CD4-positive, alpha-beta memory T cell (primary cell): ENCODE measurements around the gene PRKG1. TPM values are rescaled to one million over a fixed set of nuclear protein-coding genes. Genes with fewer than 3 reads are reported as not detected.
"Not testable (repeated sequence)": the region's sequence is repeated elsewhere in the genome, so short reads cannot be mapped to it uniquely, and the experiment has no call there.

Experiments used
- CTCF ChIA-PET: fragments of 350-600 bp; sonication (Branson Sonifier 250); formaldehyde crosslinking; loops from one replicate; lab custom pipeline; 2021; ENCODE audit warnings: inconsistent platforms; ENCODE audit not compliant: partially characterized antibody; lab: Charles Lee
- POLR2A ChIA-PET: fragments of 350-600 bp; sonication (Branson Sonifier 250); formaldehyde crosslinking; loops from one replicate; lab custom pipeline; 2021; ENCODE audit not compliant: partially characterized antibody; lab: Charles Lee
- DNase-seq, 5 donors: peaks; one replicate each; pipeline versions ENCODE4 v3.0.0 to v3.0.0-alpha.2; 2020 to 2022; ENCODE audit warnings: mixed read lengths in 1 of 5
- H3K27ac ChIP-seq: one replicate; pipeline ENCODE4 v1.7.0; 2013; ENCODE audit warnings: low read depth, low read length
- H3K27me3 ChIP-seq: 2 replicates; pipeline ENCODE4 v1.7.0; 2013; ENCODE audit warnings: mild to moderate bottlenecking, low read length, moderate library complexity; ENCODE audit not compliant: insufficient read depth
- H3K36me3 ChIP-seq: 2 replicates; pipeline ENCODE4 v1.7.0; 2013; ENCODE audit warnings: mild to moderate bottlenecking, low read length, moderate library complexity; ENCODE audit not compliant: insufficient read depth
- H3K4me1 ChIP-seq: 2 replicates; pipeline ENCODE4 v1.7.0; 2013; ENCODE audit warnings: mild to moderate bottlenecking, low read length, moderate library complexity; ENCODE audit not compliant: insufficient read depth
- H3K4me3 ChIP-seq, 2 donors: one replicate each; pipeline ENCODE4 v1.7.0; 2013; ENCODE audit warnings: low read length in 2 of 2, mild to moderate bottlenecking in 1 of 2
- H3K9me3 ChIP-seq, 2 donors: one replicate each; pipeline ENCODE4 v1.7.0; 2013; ENCODE audit warnings: low read length in 2 of 2, control low read depth in 1 of 2; ENCODE audit not compliant: control insufficient read depth in 1 of 2
- H3K27ac Mint-ChIP-seq, 7 donors: one replicate each; pipeline ENCODE4 v1.8.0; 2020 to 2021; ENCODE audit warnings: mixed read lengths in 7 of 7, mild to moderate bottlenecking in 6 of 7, inconsistent platforms in 3 of 7, moderate library complexity in 3 of 7
- H3K27me3 Mint-ChIP-seq, 2 donors: one replicate each; pipeline ENCODE4 v1.8.0; 2020 to 2021; ENCODE audit warnings: mixed read lengths in 2 of 2
- H3K36me3 Mint-ChIP-seq, 2 donors: one replicate each; pipeline ENCODE4 v1.8.0; 2020 to 2021; ENCODE audit warnings: mixed read lengths in 2 of 2, inconsistent platforms in 1 of 2, mild to moderate bottlenecking in 1 of 2
- H3K4me1 Mint-ChIP-seq, 4 donors: one replicate each; pipeline ENCODE4 v1.8.0; 2020 to 2021; ENCODE audit warnings: mixed read lengths in 4 of 4, mild to moderate bottlenecking in 1 of 4
- H3K4me3 Mint-ChIP-seq, 8 donors: one replicate each; pipeline ENCODE4 v1.8.0; 2020 to 2021; ENCODE audit warnings: mixed read lengths in 8 of 8, mild to moderate bottlenecking in 7 of 8, moderate library complexity in 6 of 8, inconsistent platforms in 3 of 8
- H3K9me3 Mint-ChIP-seq, 8 donors: one replicate each; pipeline ENCODE4 v1.8.0; 2020 to 2021; ENCODE audit warnings: mixed read lengths in 8 of 8, mild to moderate bottlenecking in 5 of 8, inconsistent platforms in 3 of 8, moderate library complexity in 1 of 8
- intact Hi-C: fragments of 100-400 bp; cut with micrococcal nuclease; formaldehyde crosslinking; loops from one replicate; pipeline ENCODE4 v1.15.1; 2023
- polyA plus RNA-seq, 2 donors: library from polyadenylated mRNA; unstranded; fragments of 300-500 nt; fragmentation: Illumina TruSeq; gene quantifications; one replicate each; pipeline ENCODE4 v1.2.3, GENCODE V29; 2021
- total RNA-seq, 2 experiments: library from RNA; stranded (reverse); gene quantifications; one replicate each; pipeline ENCODE4 v1.2.3, GENCODE V29; 2021

The PRKG1 gene
- total and polyA plus RNA-seq, 4 experiments from 2014 or later: 0.06 to 0.20 TPM; not detected in 2

GRCh38 chr10:51393006-51393405, 318.7 kb downstream of the PRKG1 start:
- intact Hi-C loops, H3K27me3 ChIP-seq, H3K27ac ChIP-seq, H3K4me1 ChIP-seq, H3K4me3 ChIP-seq, H3K36me3 ChIP-seq, CTCF ChIA-PET, H3K9me3 Mint-ChIP-seq, DNase-seq, H3K4me3 Mint-ChIP-seq, H3K27me3 Mint-ChIP-seq, H3K36me3 Mint-ChIP-seq, H3K9me3 ChIP-seq, H3K4me1 Mint-ChIP-seq, POLR2A ChIA-PET, H3K27ac Mint-ChIP-seq: not testable (repeated sequence)

DNA sequence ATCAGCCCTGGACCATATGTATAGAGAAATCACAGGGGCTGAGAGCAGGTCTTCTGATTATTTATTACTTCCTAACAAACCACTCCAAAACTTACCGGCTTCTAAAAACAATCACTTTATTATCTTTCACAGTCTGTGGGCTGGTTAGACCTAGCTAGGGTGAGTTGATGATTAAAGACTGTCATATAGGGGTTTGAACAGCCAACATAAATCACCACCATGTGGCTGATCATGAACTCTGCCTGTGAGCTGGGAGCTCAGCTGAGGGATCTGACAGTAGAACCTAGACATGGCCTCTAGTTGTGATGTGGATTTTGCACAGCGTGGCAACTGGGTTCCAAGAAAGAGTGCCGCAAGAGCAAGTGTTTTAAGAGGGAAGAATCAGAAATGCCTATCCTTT, 319.8 kb downstream of the PRKG1 start:
- DNase-seq: no peak
- no peaks in the 10 kb centered on the region for H3K27me3 ChIP-seq
- intact Hi-C loops: no loop called here
- H3K27ac ChIP-seq: no peak overlapping the region
- no peak overlapping the region for H3K4me3 ChIP-seq
- Mint-ChIP-seq H3K4me3 (no peak overlapping the region), H3K27me3 (peaks cover 0 to 3% of the 10 kb centered on the region in 2 donors), H3K4me1 (peaks cover 0 to 2% (median 0%) of the 10 kb centered on the region in 4 donors), H3K27ac (no peak overlapping the region), H3K9me3 (no peaks in the 10 kb centered on the region), H3K36me3 (no peaks in the 10 kb centered on the region)
- ChIA-PET POLR2A (no interaction called here), CTCF (interaction anchor here (1.6 kb wide), 1 partner anchor 11 kb away, joined by 3 read pairs; no protein-coding TSS in a partner anchor)
- H3K9me3 ChIP-seq: no peaks in the 10 kb centered on the region
- H3K36me3 ChIP-seq: no peaks in the 10 kb centered on the region
- no peaks in the 10 kb centered on the region for H3K4me1 ChIP-seq

GRCh38 chr10:51397244-51397643, 323.0 kb downstream of the PRKG1 start:
- Mint-ChIP-seq H3K4me3 (no peak overlapping the region), H3K4me1 (no peaks in the 10 kb centered on the region), H3K27me3 (peaks cover 0 to 3% of the 10 kb centered on the region in 2 donors), H3K36me3 (no peaks in the 10 kb centered on the region), H3K27ac (no peak overlapping the region), H3K9me3 (peaks cover 0 to 1% (median 0%) of the 10 kb centered on the region in 8 donors)
- intact Hi-C loops: no loop called here
- Histone ChIP-seq H3K27me3 (no peaks in the 10 kb centered on the region), H3K27ac (no peak overlapping the region), H3K9me3 (no peaks in the 10 kb centered on the region), H3K4me3 (no peak overlapping the region), H3K36me3 (no peaks in the 10 kb centered on the region), H3K4me1 (no peaks in the 10 kb centered on the region)
- no peak for DNase-seq
- ChIA-PET POLR2A (no interaction called here), CTCF (interaction anchor here (1.8 kb wide), 1 partner anchor 8 kb away, joined by 7 read pairs; no protein-coding TSS in a partner anchor)

DNA sequence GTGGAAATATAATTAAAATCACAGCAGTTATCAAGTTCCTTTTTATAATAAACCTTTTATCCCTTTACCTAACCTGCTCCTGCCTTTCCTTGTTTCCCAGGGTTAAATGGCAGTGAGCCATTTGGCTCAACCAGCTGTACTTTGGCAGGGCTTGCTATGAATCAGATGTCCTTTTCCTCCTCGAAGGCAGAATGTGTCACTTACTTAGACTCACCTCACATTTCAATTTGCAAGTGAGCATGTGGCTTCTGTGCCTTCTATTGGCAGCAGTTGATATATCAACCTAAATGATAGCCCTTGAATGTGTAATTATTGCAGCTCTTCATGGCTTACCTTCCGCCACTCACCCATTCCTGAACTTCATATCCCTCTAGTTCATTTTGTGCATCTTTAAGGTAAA, 323.4 kb downstream of the PRKG1 start:
- no peaks in the 10 kb centered on the region for H3K4me1 Mint-ChIP-seq
- H3K4me3 ChIP-seq: no peak overlapping the region
- H3K4me1 ChIP-seq: no peaks in the 10 kb centered on the region
- no peaks in the 10 kb centered on the region for H3K9me3 ChIP-seq
- intact Hi-C loops: no loop called here
- DNase-seq: no peak
- ChIA-PET POLR2A (no interaction called here), CTCF (interaction anchor here (1.8 kb wide), 1 partner anchor 8 kb away, joined by 7 read pairs; no protein-coding TSS in a partner anchor)
- peaks cover 0 to 3% of the 10 kb centered on the region in 2 donors for H3K27me3 Mint-ChIP-seq
- H3K4me3 Mint-ChIP-seq: no peak overlapping the region
- H3K36me3 Mint-ChIP-seq: no peaks in the 10 kb centered on the region
- H3K27ac Mint-ChIP-seq: no peak overlapping the region
- no peaks in the 10 kb centered on the region for H3K27me3 ChIP-seq
- H3K27ac ChIP-seq: no peak overlapping the region
- no peaks in the 10 kb centered on the region for H3K36me3 ChIP-seq
- peaks cover 0 to 1% (median 0%) of the 10 kb centered on the region in 8 donors for H3K9me3 Mint-ChIP-seq

DNA sequence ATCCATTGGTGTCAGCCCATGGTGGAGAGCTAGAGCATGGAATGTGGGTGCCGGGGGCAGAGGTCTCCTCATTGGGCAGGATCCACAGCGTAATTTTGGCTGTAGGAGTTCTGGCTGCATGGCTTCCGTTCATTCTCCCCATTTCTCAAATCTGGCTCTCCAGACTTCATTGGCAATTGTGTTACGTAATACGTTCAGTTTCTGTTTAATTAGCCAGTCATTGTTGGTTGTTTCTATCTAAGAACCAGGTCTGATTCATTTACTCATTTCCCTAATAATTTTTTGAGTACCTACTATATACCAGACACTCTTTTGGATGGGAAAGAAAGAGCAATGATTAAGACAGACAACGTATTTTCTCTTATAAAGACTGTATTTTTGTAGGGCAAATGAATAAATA, 325.6 kb downstream of the PRKG1 start:
- H3K27me3 ChIP-seq: no peaks in the 10 kb centered on the region
- Mint-ChIP-seq H3K9me3 (peaks cover 0 to 1% (median 0%) of the 10 kb centered on the region in 8 donors), H3K27me3 (peaks cover 0 to 3% of the 10 kb centered on the region in 2 donors), H3K27ac (no peak overlapping the region), H3K4me3 (no peak overlapping the region), H3K4me1 (no peaks in the 10 kb centered on the region), H3K36me3 (no peaks in the 10 kb centered on the region)
- intact Hi-C loops: no loop called here
- no peak overlapping the region for H3K27ac ChIP-seq
- CTCF ChIA-PET: no interaction called here
- H3K4me3 ChIP-seq: no peak overlapping the region
- POLR2A ChIA-PET: no interaction called here
- no peak for DNase-seq
- no peaks in the 10 kb centered on the region for H3K9me3 ChIP-seq
- H3K4me1 ChIP-seq: no peaks in the 10 kb centered on the region
- H3K36me3 ChIP-seq: no peaks in the 10 kb centered on the region

- Mint-ChIP-seq H3K9me3 (peaks cover 0 to 1% (median 0%) of the 10 kb centered on the region in 8 donors), H3K36me3 (no peaks in the 10 kb centered on the region), H3K4me1 (no peaks in the 10 kb centered on the region), H3K27ac (no peak overlapping the region), H3K4me3 (no peak overlapping the region), H3K27me3 (peaks cover 0 to 3% of the 10 kb centered on the region in 2 donors)
- Histone ChIP-seq H3K36me3 (no peaks in the 10 kb centered on the region), H3K27ac (no peak overlapping the region), H3K27me3 (no peaks in the 10 kb centered on the region), H3K4me3 (no peak overlapping the region), H3K4me1 (no peaks in the 10 kb centered on the region), H3K9me3 (no peaks in the 10 kb centered on the region)
- POLR2A ChIA-PET: no interaction called here
- intact Hi-C loops: no loop called here
- no peak for DNase-seq
- CTCF ChIA-PET: no interaction called here
Observed at GRCh38 chr10:51400392-51401096, 326.3 kb downstream of the PRKG1 start.

GRCh38 chr10:51403521-51403920, 329.2 kb downstream of the PRKG1 start:
- DNase-seq: no peak
- Mint-ChIP-seq H3K27me3 (no peaks in the 10 kb centered on the region), H3K4me1 (no peaks in the 10 kb centered on the region), H3K27ac (no peak overlapping the region), H3K9me3 (peaks cover 0 to 4% (median 0%) of the 10 kb centered on the region in 8 donors), H3K36me3 (no peaks in the 10 kb centered on the region), H3K4me3 (no peak overlapping the region)
- Histone ChIP-seq H3K4me1 (no peaks in the 10 kb centered on the region), H3K4me3 (no peak overlapping the region), H3K27me3 (no peaks in the 10 kb centered on the region), H3K9me3 (no peaks in the 10 kb centered on the region), H3K36me3 (no peaks in the 10 kb centered on the region), H3K27ac (no peak overlapping the region)
- intact Hi-C loops: no loop called here
- ChIA-PET CTCF (no interaction called here), POLR2A (no interaction called here)
